HUDEP-2 (cell line): ENCODE results near the gene ZNF837.
A peak's percentile ranks its signal among the peaks of the same experiment; 100 is the strongest.

Source experiments
- DNase-seq, 76 experiments: peaks; one replicate each; lab custom pipeline; 2025; ENCODE audit not compliant: unreplicated experiment in 76 of 76; lab: John Stamatoyannopoulos, UW

The ZNF837 gene

GRCh38 chr19:58374200-58374599 lies 6.6 kb downstream of the ZNF837 start:
- DNase-seq, result no peak

- DNase-seq, result peak in 3 of 76 experiments; percentile 17 to 20 (median 19)
Observed at GRCh38 chr19:58372311-58373133, 8.3 kb downstream of the ZNF837 start.

GRCh38 chr19:58368561-58369360 lies 12.1 kb downstream of the ZNF837 start:
- no peak for DNase-seq

- no peak for DNase-seq
Observed at GRCh38 chr19:58367698-58368454, 13.0 kb downstream of the ZNF837 start.

- no peak for DNase-seq
Observed at GRCh38 chr19:58366585-58367430, 14.0 kb downstream of the ZNF837 start.

- DNase-seq, result no peak
Observed at GRCh38 chr19:58364146-58364545, 16.7 kb downstream of the ZNF837 start.

GRCh38 chr19:58362272-58362994 lies 18.4 kb downstream of the ZNF837 start, which contains the start of gene ZNF497:
TSS of gene ZNF497 (minus strand) at chr19:58362751. CDS start at chr19:58357635, 5,116 bp downstream.
- peak; percentile 62 to 100 (median 98) for DNase-seq

- peak in 68 of 76 experiments; percentile 22 to 97 (median 64) for DNase-seq
Observed at GRCh38 chr19:58361900-58362271, 18.9 kb downstream of the ZNF837 start.

GRCh38 chr19:58357481-58358145 lies 23.2 kb downstream of the ZNF837 start:
- DNase-seq, result no peak

- no peak for DNase-seq
Observed at GRCh38 chr19:58356766-58357480, 23.9 kb downstream of the ZNF837 start.

GRCh38 chr19:58355908-58356765 lies 24.7 kb downstream of the ZNF837 start:
- no peak for DNase-seq

GRCh38 chr19:58355215-58355796 lies 25.5 kb downstream of the ZNF837 start:
- DNase-seq, result no peak

GRCh38 chr19:58354478-58355030 lies 26.3 kb downstream of the ZNF837 start:
- DNase-seq, result no peak

GRCh38 chr19:58353717-58354477 lies 26.9 kb downstream of the ZNF837 start:
- DNase-seq, result no peak

GRCh38 chr19:58352760-58353671 lies 27.8 kb downstream of the ZNF837 start, which contains the start of gene A1BG:
TSS of gene A1BG (minus strand) at chr19:58353492. CDS start at chr19:58353437, 55 bp downstream.
- DNase-seq, result no peak
